H1 (cell line): ENCODE data around the gene MPPED2. TPM values are rescaled to one million over a fixed set of nuclear protein-coding genes. Genes with fewer than 3 reads are reported as not detected.

Source experiments
- BRCA1 ChIP-seq: IDR thresholded peaks from 2 replicates; pipeline ENCODE4 v1.6.1; 2012; ENCODE audit warnings: low read depth, low read length, improper control_type of control experiment
- CEBPB ChIP-seq: IDR thresholded peaks from 2 replicates; pipeline ENCODE4 v1.6.1; 2012; ENCODE audit warnings: low read depth, low read length
- CREB1 ChIP-seq: IDR thresholded peaks from 2 replicates; pipeline ENCODE4 v1.6.1; 2012; ENCODE audit warnings: inconsistent platforms
- EGR1 ChIP-seq: IDR thresholded peaks from 2 replicates; pipeline ENCODE4 v1.6.1; 2011; ENCODE audit warnings: low read depth, low read length, borderline replicate concordance
- JUND ChIP-seq: IDR thresholded peaks from 2 replicates; pipeline ENCODE4 v1.6.1; 2011; ENCODE audit warnings: mild to moderate bottlenecking, improper control_type of control experiment, low read length
- MAFK ChIP-seq: IDR thresholded peaks from 2 replicates; pipeline ENCODE4 v1.6.1; 2012; ENCODE audit warnings: low read depth, mild to moderate bottlenecking, improper control_type of control experiment, low read length
- POLR2A ChIP-seq, 2 experiments: IDR thresholded peaks; 1 replicate in 1 of 2; 2 replicates in 1 of 2; pipeline ENCODE4 v1.6.1; 2011; ENCODE audit warnings: low read depth in 2 of 2, low read length in 2 of 2, mild to moderate bottlenecking in 2 of 2; ENCODE audit errors: control extremely low read depth in 1 of 2
- SIN3A ChIP-seq, 2 experiments: IDR thresholded peaks in 1 of 2; conservative IDR thresholded peaks in 1 of 2; 2 replicates each; pipeline ENCODE4 v1.6.1; 2011 to 2012; ENCODE audit warnings: low read length in 2 of 2, improper control_type of control experiment in 1 of 2, low read depth in 1 of 2, mild to moderate bottlenecking in 1 of 2
- SP4 ChIP-seq: IDR thresholded peaks from 2 replicates; pipeline ENCODE4 v1.6.1; 2012; ENCODE audit warnings: low read length, inconsistent platforms
- TBP ChIP-seq: IDR thresholded peaks from 2 replicates; pipeline ENCODE4 v1.6.1; 2011; ENCODE audit warnings: low read depth, low read length, improper control_type of control experiment
- USF2 ChIP-seq: IDR thresholded peaks from 2 replicates; pipeline ENCODE4 v1.6.1; 2011; ENCODE audit warnings: low read length, improper control_type of control experiment
- polyA plus RNA-seq, 7 experiments: library from polyadenylated mRNA; depleted of rRNA in 3 of 7; stranded (reverse) in 5 of 7; unstranded in 2 of 7; fragments of >200 nt in 5 of 7; fragments of 200-250 nt in 2 of 7; gene quantifications; 1 replicate in 5 of 7; 2 replicates in 1 of 7; 4 replicates in 1 of 7; pipeline versions ENCODE4 v1.2.1 to v1.2.3, GENCODE V29; 2011 to 2013; ENCODE audit warnings: missing spikeins in 2 of 7, mixed read lengths in 2 of 7
- total RNA-seq: library from RNA; stranded (reverse); fragmentation: NEBNext Ultra II Directional; extraction: Animal tissue kit (Norgen Biotek cat#: 25700); gene quantifications from 2 replicates; pipeline ENCODE4 v1.2.1, GENCODE V29; 2021
- TF ChIP-seq, protein P1 (sequence below): fragments of 300-600 bp; sonication (generic); IDR thresholded peaks from 2 replicates; pipeline ENCODE4 v1.7.1; 2012; ENCODE audit warnings: low read length, moderate library complexity, mild to moderate bottlenecking, inconsistent platforms; ENCODE audit not compliant: insufficient replicate concordance

Gene MPPED2
- total and polyA plus RNA-seq, 2 of the 8 experiments (the other 6 are each of a cell fraction or from before 2014, with no cell fraction given), result 1.3 to 3.5 TPM

DNA sequence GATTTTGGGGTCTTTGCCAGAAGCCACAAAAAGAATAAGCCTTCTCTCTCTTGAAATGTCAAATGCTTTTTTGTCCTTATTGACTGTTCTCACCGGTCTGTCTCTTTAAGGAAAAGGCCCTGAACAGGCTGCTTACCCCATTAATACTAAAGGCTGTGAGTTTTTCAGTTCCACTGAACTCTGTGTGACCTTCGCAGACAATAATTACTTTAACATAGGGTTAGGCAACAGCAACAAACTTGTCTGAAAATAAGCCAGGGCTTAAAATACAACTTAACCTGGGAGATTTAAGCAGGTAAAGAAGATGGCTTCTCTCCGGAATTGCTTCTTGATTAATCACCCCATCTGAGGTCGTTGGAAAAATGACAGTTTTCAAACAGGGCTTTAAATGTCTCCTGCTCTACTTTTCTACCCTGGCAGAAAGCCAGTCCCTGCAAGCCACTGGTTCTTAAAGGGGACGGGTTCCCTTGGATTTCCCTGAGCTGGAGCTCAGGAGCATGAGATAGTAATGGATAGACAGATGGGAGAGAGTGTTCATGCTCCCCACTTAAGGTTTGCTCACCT is 193.8 kb downstream of the MPPED2 start (continued):
- TF ChIP-seq, protein P1, sequence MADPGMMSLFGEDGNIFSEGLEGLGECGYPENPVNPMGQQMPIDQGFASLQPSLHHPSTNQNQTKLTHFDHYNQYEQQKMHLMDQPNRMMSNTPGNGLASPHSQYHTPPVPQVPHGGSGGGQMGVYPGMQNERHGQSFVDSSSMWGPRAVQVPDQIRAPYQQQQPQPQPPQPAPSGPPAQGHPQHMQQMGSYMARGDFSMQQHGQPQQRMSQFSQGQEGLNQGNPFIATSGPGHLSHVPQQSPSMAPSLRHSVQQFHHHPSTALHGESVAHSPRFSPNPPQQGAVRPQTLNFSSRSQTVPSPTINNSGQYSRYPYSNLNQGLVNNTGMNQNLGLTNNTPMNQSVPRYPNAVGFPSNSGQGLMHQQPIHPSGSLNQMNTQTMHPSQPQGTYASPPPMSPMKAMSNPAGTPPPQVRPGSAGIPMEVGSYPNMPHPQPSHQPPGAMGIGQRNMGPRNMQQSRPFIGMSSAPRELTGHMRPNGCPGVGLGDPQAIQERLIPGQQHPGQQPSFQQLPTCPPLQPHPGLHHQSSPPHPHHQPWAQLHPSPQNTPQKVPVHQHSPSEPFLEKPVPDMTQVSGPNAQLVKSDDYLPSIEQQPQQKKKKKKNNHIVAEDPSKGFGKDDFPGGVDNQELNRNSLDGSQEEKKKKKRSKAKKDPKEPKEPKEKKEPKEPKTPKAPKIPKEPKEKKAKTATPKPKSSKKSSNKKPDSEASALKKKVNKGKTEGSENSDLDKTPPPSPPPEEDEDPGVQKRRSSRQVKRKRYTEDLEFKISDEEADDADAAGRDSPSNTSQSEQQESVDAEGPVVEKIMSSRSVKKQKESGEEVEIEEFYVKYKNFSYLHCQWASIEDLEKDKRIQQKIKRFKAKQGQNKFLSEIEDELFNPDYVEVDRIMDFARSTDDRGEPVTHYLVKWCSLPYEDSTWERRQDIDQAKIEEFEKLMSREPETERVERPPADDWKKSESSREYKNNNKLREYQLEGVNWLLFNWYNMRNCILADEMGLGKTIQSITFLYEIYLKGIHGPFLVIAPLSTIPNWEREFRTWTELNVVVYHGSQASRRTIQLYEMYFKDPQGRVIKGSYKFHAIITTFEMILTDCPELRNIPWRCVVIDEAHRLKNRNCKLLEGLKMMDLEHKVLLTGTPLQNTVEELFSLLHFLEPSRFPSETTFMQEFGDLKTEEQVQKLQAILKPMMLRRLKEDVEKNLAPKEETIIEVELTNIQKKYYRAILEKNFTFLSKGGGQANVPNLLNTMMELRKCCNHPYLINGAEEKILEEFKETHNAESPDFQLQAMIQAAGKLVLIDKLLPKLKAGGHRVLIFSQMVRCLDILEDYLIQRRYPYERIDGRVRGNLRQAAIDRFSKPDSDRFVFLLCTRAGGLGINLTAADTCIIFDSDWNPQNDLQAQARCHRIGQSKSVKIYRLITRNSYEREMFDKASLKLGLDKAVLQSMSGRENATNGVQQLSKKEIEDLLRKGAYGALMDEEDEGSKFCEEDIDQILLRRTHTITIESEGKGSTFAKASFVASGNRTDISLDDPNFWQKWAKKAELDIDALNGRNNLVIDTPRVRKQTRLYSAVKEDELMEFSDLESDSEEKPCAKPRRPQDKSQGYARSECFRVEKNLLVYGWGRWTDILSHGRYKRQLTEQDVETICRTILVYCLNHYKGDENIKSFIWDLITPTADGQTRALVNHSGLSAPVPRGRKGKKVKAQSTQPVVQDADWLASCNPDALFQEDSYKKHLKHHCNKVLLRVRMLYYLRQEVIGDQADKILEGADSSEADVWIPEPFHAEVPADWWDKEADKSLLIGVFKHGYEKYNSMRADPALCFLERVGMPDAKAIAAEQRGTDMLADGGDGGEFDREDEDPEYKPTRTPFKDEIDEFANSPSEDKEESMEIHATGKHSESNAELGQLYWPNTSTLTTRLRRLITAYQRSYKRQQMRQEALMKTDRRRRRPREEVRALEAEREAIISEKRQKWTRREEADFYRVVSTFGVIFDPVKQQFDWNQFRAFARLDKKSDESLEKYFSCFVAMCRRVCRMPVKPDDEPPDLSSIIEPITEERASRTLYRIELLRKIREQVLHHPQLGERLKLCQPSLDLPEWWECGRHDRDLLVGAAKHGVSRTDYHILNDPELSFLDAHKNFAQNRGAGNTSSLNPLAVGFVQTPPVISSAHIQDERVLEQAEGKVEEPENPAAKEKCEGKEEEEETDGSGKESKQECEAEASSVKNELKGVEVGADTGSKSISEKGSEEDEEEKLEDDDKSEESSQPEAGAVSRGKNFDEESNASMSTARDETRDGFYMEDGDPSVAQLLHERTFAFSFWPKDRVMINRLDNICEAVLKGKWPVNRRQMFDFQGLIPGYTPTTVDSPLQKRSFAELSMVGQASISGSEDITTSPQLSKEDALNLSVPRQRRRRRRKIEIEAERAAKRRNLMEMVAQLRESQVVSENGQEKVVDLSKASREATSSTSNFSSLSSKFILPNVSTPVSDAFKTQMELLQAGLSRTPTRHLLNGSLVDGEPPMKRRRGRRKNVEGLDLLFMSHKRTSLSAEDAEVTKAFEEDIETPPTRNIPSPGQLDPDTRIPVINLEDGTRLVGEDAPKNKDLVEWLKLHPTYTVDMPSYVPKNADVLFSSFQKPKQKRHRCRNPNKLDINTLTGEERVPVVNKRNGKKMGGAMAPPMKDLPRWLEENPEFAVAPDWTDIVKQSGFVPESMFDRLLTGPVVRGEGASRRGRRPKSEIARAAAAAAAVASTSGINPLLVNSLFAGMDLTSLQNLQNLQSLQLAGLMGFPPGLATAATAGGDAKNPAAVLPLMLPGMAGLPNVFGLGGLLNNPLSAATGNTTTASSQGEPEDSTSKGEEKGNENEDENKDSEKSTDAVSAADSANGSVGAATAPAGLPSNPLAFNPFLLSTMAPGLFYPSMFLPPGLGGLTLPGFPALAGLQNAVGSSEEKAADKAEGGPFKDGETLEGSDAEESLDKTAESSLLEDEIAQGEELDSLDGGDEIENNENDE, result no peak
- no peak for TF ChIP-seq USF2
- TF ChIP-seq POLR2A (IDR thresholded peaks at IDR 0.05; ENCODE audit: control extremely low read depth in 1 of 2, low read depth in 2 of 2, low read length in 2 of 2), result no peak
- TF ChIP-seq MAFK, result no peak
- no peak for TF ChIP-seq SP4
- TF ChIP-seq TBP, result no peak
- no peak for TF ChIP-seq CREB1
- TF ChIP-seq EGR1, result no peak
- TF ChIP-seq SIN3A (conservative IDR thresholded peaks at IDR 0.05 in 1 of 2, IDR thresholded peaks at IDR 0.05 in 1 of 2; ENCODE audit: low read depth in 1 of 2, low read length in 2 of 2), result no peak
- TF ChIP-seq JUND, result no peak
- no peak for TF ChIP-seq CEBPB
- no peak for TF ChIP-seq BRCA1
- TF ChIP-seq, all 59 proteins: peak for 0
